Measurements from ENCODE around the gene ATXN1. TPM values are rescaled to one million over a fixed set of nuclear protein-coding genes. Genes with fewer than 3 reads are reported as not detected.

ATXN1 gene
- total and polyA plus RNA-seq, 3 donors from 2014 or later = 12.8 to 84.1 (median 64.3) TPM

- Histone ChIP-seq H3K27me3 (no peaks in the 10 kb centered on the region), H3K27ac (no peak overlapping the region), H3K4me1 (peaks cover 21% of the 10 kb centered on the region), H3K9me3 (no peaks in the 10 kb centered on the region), H3K36me3 (ENCODE audit: low read depth, missing control alignments) (no peaks in the 10 kb centered on the region), H3K4me3 (no peak overlapping the region)
- TF ChIP-seq POLR2A (IDR thresholded peaks at IDR 0.05) = no peak
- TF ChIP-seq, protein P1, sequence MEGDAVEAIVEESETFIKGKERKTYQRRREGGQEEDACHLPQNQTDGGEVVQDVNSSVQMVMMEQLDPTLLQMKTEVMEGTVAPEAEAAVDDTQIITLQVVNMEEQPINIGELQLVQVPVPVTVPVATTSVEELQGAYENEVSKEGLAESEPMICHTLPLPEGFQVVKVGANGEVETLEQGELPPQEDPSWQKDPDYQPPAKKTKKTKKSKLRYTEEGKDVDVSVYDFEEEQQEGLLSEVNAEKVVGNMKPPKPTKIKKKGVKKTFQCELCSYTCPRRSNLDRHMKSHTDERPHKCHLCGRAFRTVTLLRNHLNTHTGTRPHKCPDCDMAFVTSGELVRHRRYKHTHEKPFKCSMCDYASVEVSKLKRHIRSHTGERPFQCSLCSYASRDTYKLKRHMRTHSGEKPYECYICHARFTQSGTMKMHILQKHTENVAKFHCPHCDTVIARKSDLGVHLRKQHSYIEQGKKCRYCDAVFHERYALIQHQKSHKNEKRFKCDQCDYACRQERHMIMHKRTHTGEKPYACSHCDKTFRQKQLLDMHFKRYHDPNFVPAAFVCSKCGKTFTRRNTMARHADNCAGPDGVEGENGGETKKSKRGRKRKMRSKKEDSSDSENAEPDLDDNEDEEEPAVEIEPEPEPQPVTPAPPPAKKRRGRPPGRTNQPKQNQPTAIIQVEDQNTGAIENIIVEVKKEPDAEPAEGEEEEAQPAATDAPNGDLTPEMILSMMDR (IDR thresholded peaks at IDR 0.05) = no peak
- DNase-seq = no peak
- intact Hi-C loops (cut with DNase I; ENCODE audit: low total_unique reads) = no loop called here
- WGBS, 2 donors = 88 to 92% methylated on average over 10 of the region's 10 CpGs
Measured at GRCh38 chr6:16253399-16254144, 507.7 kb downstream of the ATXN1 start.

DNA sequence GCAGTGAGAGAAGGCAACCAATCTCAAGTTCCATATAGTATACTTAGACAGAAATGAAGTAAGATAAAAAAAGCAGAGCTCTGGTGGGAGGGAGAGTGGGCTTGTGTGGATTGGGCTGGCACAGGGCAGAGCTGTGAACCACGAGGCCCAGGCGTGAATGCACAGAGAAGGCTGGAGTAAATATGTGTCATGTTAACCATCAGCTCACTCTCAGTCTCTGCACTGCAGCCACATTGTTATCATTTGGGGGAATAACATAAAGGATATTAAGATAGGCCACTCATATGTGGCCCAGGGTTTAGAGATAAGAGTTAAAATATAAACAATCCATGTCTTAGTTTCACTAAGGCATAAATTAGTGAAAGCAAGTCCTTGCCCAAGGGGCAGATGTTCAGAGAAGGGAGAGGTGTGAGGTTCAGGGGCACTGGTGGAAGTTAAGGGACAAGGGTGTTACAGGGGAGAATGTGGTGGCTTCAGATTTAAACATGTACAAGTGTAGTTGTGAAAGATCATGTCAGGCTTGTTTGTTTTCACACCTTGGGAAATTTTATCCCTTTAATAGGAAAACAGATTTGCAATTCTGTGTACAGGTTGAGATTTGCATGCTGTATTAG is 508.5 kb downstream of the ATXN1 start:
- H3K27me3 ChIP-seq = no peaks in the 10 kb centered on the region
- H3K27ac ChIP-seq = no peak overlapping the region
- peaks cover 14% of the 10 kb centered on the region for H3K4me1 ChIP-seq
- no peaks in the 10 kb centered on the region for H3K36me3 ChIP-seq (ENCODE audit: low read depth, missing control alignments)
- TF ChIP-seq POLR2A (IDR thresholded peaks at IDR 0.05) = no peak
- TF ChIP-seq, protein P1 (IDR thresholded peaks at IDR 0.05) = no peak
- 77 to 80% methylated on average over 2 of the region's 2 CpGs for WGBS, 2 donors
- intact Hi-C loops (cut with DNase I; ENCODE audit: low total_unique reads) = no loop called here
- no peaks in the 10 kb centered on the region for H3K9me3 ChIP-seq
- H3K4me3 ChIP-seq = no peak overlapping the region
- DNase-seq = no peak

- Histone ChIP-seq H3K4me3 (no peak overlapping the region), H3K27ac (no peak overlapping the region), H3K4me1 (peaks cover 7% of the 10 kb centered on the region), H3K36me3 (ENCODE audit: low read depth, missing control alignments) (no peaks in the 10 kb centered on the region), H3K9me3 (no peaks in the 10 kb centered on the region), H3K27me3 (no peaks in the 10 kb centered on the region)
- intact Hi-C loops (cut with DNase I; ENCODE audit: low total_unique reads) = no loop called here
- 71 to 80% methylated on average over 2 of the region's 2 CpGs for WGBS, 2 donors
- DNase-seq = no peak
- TF ChIP-seq, protein P1 (IDR thresholded peaks at IDR 0.05) = no peak
- no peak for TF ChIP-seq POLR2A (IDR thresholded peaks at IDR 0.05)
Measured at GRCh38 chr6:16251706-16252105, 509.6 kb downstream of the ATXN1 start.

DNA sequence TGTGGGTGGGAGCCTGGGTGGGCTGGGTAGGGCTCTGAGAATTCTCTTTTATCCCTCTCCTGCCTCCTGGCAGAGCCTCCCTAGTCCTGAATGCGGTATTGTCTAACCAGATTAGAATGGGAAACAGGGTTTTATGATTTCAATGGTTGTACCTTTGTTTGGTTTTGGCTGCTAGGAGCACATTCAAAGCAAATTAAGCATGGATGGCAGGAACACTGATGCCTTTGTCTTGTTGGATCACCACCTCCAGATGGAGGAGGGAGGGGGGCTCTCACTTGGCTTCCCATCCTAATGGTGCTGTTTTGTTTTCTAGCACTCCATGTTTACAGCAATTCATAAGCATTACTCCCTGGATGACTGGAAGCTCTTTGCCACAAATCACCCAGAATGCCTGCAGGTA is 511.3 kb downstream of the ATXN1 start:
- no peak overlapping the region for H3K4me3 ChIP-seq
- H3K36me3 ChIP-seq (ENCODE audit: low read depth, missing control alignments) = no peaks in the 10 kb centered on the region
- TF ChIP-seq POLR2A (IDR thresholded peaks at IDR 0.05) = no peak
- TF ChIP-seq, protein P1 (IDR thresholded peaks at IDR 0.05) = no peak
- peaks cover 17% of the 10 kb centered on the region for H3K4me1 ChIP-seq
- no peaks in the 10 kb centered on the region for H3K27me3 ChIP-seq
- intact Hi-C loops (cut with DNase I; ENCODE audit: low total_unique reads) = no loop called here
- 64 to 80% methylated on average over 1 of the region's 1 CpG for WGBS, 2 donors
- H3K27ac ChIP-seq = no peak overlapping the region
- no peak for DNase-seq
- H3K9me3 ChIP-seq = no peaks in the 10 kb centered on the region

All from testis (tissue), 3 donors.